T-cell (primary cell): ENCODE data around the gene SLC7A7. TPM values are rescaled to one million over a fixed set of nuclear protein-coding genes. Genes with fewer than 3 reads are reported as not detected.

ENCODE experiments used
- ATAC-seq, 4 experiments: fragments of 200-7000 bp in 3 of 4; fragments of 150-1000 bp in 1 of 4; cut with Tn5 transposase; replicated peaks in 1 of 4; 1 replicate in 3 of 4; 2 replicates in 1 of 4; pipeline ENCODE4 v1.10.0; 2021; ENCODE audit warnings: moderate library complexity in 3 of 4, mild to moderate bottlenecking in 2 of 4, moderate number of reproducible peaks in 1 of 4
- CTCF ChIA-PET, 2 donors: fragments of 300-600 bp; sonication (Branson Sonifier 250); formaldehyde crosslinking; loops; one replicate each; lab custom pipeline; 2022; ENCODE audit warnings: antibody characterized with exemption in 2 of 2; lab: Charles Lee
- POLR2A ChIA-PET, 2 donors: fragments of 300-600 bp; sonication (Branson Sonifier 250); formaldehyde crosslinking; loops; one replicate each; lab custom pipeline; 2022; ENCODE audit warnings: antibody characterized with exemption in 2 of 2; lab: Charles Lee
- DNase-seq, 35 experiments: peaks; one replicate each; pipeline versions ENCODE4 v3.0.0 to v3.0.0-alpha.2; 2013 to 2023
- H3K27ac ChIP-seq: one replicate; pipeline ENCODE4 v1.5.1; 2013; ENCODE audit warnings: low read length
- H3K27me3 ChIP-seq, 2 experiments: replicated peaks in 1 of 2; 1 replicate in 1 of 2; 2 replicates in 1 of 2; pipeline versions ENCODE4 v1.6.1 to v1.7.0; 2013; ENCODE audit warnings: low read length in 1 of 2, mixed read lengths in 1 of 2; ENCODE audit not compliant: control insufficient read depth in 2 of 2, insufficient read depth in 2 of 2; ENCODE audit errors: extremely low read depth in 1 of 2
- H3K36me3 ChIP-seq, 2 donors: 1 replicate in 1 of 2; 2 replicates in 1 of 2; pipeline versions ENCODE4 v1.6.1 to v1.7.0; 2013; ENCODE audit warnings: low read length in 1 of 2; ENCODE audit not compliant: control insufficient read depth in 2 of 2, insufficient read depth in 1 of 2; ENCODE audit errors: extremely low read depth in 1 of 2
- H3K4me1 ChIP-seq, 2 experiments: 1 replicate in 1 of 2; 2 replicates in 1 of 2; pipeline versions ENCODE4 v1.6.1 to v1.7.0; 2013; ENCODE audit warnings: low read length in 2 of 2, mixed read lengths in 1 of 2; ENCODE audit not compliant: insufficient read depth in 2 of 2, control insufficient read depth in 1 of 2; ENCODE audit errors: extremely low read depth in 1 of 2
- H3K4me3 ChIP-seq, 2 donors: 1 replicate in 1 of 2; 2 replicates in 1 of 2; pipeline versions ENCODE4 v1.5.1 to v1.7.0; 2013; ENCODE audit warnings: mild to moderate bottlenecking in 2 of 2, low read length in 1 of 2, moderate library complexity in 1 of 2; ENCODE audit not compliant: control insufficient read depth in 1 of 2; ENCODE audit errors: extremely low read depth in 1 of 2
- H3K9me3 ChIP-seq: 2 replicates; pipeline ENCODE4 v1.7.0; 2013
- H3K27ac Mint-ChIP-seq, 2 donors: one replicate each; pipeline ENCODE4 v1.8.0; 2020 to 2021; ENCODE audit warnings: mild to moderate bottlenecking in 2 of 2, mixed read lengths in 2 of 2
- H3K27me3 Mint-ChIP-seq, 2 donors: one replicate each; pipeline ENCODE4 v1.8.0; 2021 to 2022; ENCODE audit warnings: mixed read lengths in 2 of 2
- H3K36me3 Mint-ChIP-seq: one replicate; pipeline ENCODE4 v1.8.0; 2021; ENCODE audit warnings: mixed read lengths
- H3K4me1 Mint-ChIP-seq, 3 donors: one replicate each; pipeline ENCODE4 v1.8.0; 2020 to 2022; ENCODE audit warnings: mixed read lengths in 3 of 3, mild to moderate bottlenecking in 1 of 3
- H3K4me3 Mint-ChIP-seq, 3 donors: one replicate each; pipeline ENCODE4 v1.8.0; 2020 to 2022; ENCODE audit warnings: mild to moderate bottlenecking in 3 of 3, mixed read lengths in 3 of 3, moderate library complexity in 3 of 3
- H3K9me3 Mint-ChIP-seq, 3 donors: one replicate each; pipeline ENCODE4 v1.8.0; 2020 to 2022; ENCODE audit warnings: mixed read lengths in 3 of 3
- WGBS: methylation state at CpG from one replicate; pipeline ENCODE4 v1.1.5; 2013; ENCODE audit warnings: missing lambda C conversion rate; ENCODE audit not compliant: insufficient coverage; 5-methylcytosine and 5-hydroxymethylcytosine counted together
- total RNA-seq, 35 experiments: library from RNA in 6 of 35; stranded (reverse) in 6 of 35; fragments of 120-200 nt in 1 of 35; gene quantifications; one replicate each; pipeline versions ENCODE4 v1.2.1 to v1.2.4 and lab custom pipeline; 2013 to 2026

The SLC7A7 gene
- total RNA-seq, 5 donors from 2014 or later (not counting 1 experiment from before 2014, with no cell fraction given): 0.75 to 1.8 (median 0.98) TPM; not detected in 1

DNA sequence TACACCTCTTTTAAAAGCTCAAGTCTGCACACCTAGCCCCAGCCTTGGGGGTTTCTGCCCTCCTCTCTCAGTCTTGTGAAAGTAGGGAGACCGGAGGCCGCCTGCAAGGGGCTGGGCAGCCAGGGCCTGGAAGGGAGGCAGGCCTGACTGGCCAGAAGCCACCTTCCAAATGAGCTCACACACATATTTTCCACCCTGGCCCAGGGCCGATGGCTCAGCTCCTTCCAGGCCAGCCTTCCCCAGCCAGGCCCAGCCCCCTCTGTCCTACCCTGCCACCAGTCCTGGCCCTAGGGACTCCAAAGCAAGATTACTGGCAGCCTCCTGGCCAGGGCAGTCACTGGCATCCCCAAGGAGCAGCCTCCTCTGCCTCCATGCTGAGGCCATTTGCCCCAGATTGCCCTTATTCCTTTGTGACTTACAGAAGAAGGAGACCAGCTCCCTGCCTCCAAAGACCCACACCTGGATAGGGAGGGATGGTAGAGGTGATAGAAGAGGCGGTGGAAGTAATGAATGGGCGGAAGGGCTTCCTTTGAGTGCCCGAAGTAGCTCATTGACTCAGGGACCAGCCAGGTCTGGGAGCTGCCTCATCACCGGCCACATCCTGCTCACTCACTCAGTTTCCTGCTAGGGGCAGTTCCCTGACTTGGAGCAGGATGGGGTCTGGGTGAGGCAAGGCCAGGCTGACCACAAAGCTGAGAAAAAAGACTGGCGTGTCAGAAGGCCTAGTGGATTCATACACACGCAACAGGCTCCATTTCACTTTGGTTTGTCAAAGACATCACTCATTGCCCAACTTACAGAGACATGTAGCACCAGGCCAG lies 35.9 kb upstream of the SLC7A7 start:
- DNase-seq: no peak
- H3K27ac ChIP-seq: no peak overlapping the region

DNA sequence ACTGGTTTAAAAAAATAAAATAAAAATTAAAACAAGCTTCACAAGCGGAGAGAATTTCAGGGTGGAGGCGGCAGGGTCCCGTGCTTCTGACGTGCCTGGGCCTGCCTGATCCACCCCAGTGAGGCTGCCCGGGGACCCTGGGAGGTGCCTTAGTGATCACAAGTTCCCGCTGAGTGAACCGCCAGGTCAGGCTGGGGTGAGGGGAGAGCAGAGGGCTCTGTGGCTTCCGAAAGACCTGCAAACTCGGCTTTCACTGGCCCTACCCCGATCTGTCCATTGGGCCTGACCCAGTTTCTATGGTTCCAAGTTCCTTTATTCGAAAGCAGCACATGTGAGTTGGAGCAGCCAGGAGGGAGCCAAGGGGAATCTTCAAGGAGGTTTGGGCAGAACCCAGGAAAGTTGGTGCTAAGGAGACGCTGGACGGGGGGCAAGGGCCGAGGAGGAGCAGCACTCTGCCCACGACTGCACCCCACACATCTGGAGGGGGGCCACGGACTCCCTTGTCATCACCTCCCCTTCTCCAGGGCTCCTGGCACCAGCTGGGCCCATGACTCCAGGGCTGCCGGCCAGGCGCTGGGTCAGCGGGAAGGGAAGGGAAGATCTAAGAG lies 34.1 kb upstream of the SLC7A7 start:
- no peaks in the 10 kb centered on the region for H3K9me3 ChIP-seq
- no peak overlapping the region for H3K4me3 ChIP-seq
- ChIA-PET CTCF (interaction anchor here in 1 of 2 donors (1.0 to 1.8 kb wide), 2 partner anchors 25 to 26 kb away, joined by 5 to 12 read pairs; no protein-coding TSS in a partner anchor), POLR2A (no interaction called here)
- H3K36me3 ChIP-seq: no peaks in the 10 kb centered on the region
- Mint-ChIP-seq H3K27me3 (peaks cover 17 to 28% of the 10 kb centered on the region in 2 donors), H3K9me3 (no peaks in the 10 kb centered on the region), H3K36me3 (no peaks in the 10 kb centered on the region), H3K4me3 (no peak overlapping the region), H3K27ac (no peak overlapping the region), H3K4me1 (peaks cover 3 to 12% (median 11%) of the 10 kb centered on the region in 3 donors)
- ATAC-seq (no peak), DNase-seq (no peak)
- 86% methylated on average over 9 of the region's 19 CpGs for WGBS
- peaks cover 0 to 11% of the 10 kb centered on the region in 2 experiments for H3K4me1 ChIP-seq
- H3K27me3 ChIP-seq: peaks cover 0 to 60% of the 10 kb centered on the region in 2 experiments
- H3K27ac ChIP-seq: no peak overlapping the region

More for the DNA sequence above, 35.9 kb upstream of the SLC7A7 start:
- Mint-ChIP-seq H3K27me3 (peaks cover 15 to 17% of the 10 kb centered on the region in 2 donors), H3K4me3 (no peak overlapping the region), H3K36me3 (no peaks in the 10 kb centered on the region), H3K4me1 (peaks cover 3 to 16% (median 12%) of the 10 kb centered on the region in 3 donors), H3K9me3 (no peaks in the 10 kb centered on the region), H3K27ac (no peak overlapping the region)
- no peaks in the 10 kb centered on the region for H3K9me3 ChIP-seq
- POLR2A ChIA-PET: no interaction called here
- H3K36me3 ChIP-seq: no peaks in the 10 kb centered on the region
- no peak overlapping the region for H3K4me3 ChIP-seq
- H3K27me3 ChIP-seq: peaks cover 0 to 53% of the 10 kb centered on the region in 2 experiments
- 55% methylated on average over 4 of the region's 9 CpGs for WGBS
- peaks cover 0 to 11% of the 10 kb centered on the region in 2 experiments for H3K4me1 ChIP-seq
- CTCF ChIA-PET: interaction anchor here (0.5 to 4.5 kb wide), 14 partner anchors 11 to 1025 kb away, joined by 3 to 46 read pairs (median 4); partner anchors contain the start of genes ABHD4 (in 1 of the 2) and OXA1L (in 1 of the 2)
- no peak for ATAC-seq

DNA sequence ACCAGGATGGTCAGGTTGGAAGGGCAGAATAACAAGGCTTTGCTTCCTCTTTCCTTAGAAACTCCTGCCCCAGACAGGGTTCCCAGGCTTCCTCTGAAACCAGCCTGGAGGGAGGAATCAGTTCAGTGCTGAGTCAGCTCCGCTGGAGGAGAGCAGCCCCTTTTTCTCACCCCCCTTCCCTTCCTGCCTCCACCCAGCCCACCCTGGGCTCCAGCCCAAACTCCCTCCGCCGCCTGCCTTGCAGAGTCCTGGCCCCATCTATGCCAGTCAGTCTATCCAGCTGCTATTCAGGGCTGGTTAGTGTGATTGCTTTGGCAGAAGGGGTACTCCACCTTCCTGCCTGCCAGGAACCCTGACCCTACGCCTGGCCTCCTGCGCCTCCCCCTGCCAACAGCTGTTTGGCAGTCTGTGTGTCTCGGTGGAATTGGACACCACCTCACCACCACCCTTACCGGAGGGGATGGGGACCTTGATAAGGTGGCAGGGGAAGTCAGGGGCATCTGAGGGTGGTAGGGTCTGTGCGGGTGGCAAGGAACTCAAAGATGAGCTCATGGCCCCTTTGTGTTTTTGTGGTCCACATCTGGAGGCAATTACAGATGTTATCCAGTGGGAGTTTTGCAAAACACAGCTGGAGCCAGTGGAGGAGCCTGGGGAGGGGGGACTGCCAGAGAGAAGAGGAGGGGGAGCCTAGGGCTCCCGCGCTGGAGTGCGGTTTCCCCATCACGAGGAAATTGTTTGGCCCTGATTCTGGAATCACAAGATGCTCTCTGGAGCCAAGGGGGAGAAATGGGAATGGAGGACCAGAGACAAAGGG lies 33.3 kb upstream of the SLC7A7 start:
- 64% methylated on average over 5 of the region's 12 CpGs for WGBS
- peaks cover 0 to 58% of the 10 kb centered on the region in 2 experiments for H3K27me3 ChIP-seq
- H3K27me3 Mint-ChIP-seq: peaks cover 17 to 29% of the 10 kb centered on the region in 2 donors
- no peaks in the 10 kb centered on the region for H3K36me3 ChIP-seq
- CTCF ChIA-PET: interaction anchor here in 1 of 2 donors (1.0 kb wide), 1 partner anchor 24 kb away, joined by 5 read pairs; no protein-coding TSS in a partner anchor
- peaks cover 0 to 9% of the 10 kb centered on the region in 2 experiments for H3K4me1 ChIP-seq
- H3K9me3 Mint-ChIP-seq: no peaks in the 10 kb centered on the region
- H3K9me3 ChIP-seq: no peaks in the 10 kb centered on the region
- peaks cover 3 to 10% (median 9%) of the 10 kb centered on the region in 3 donors for H3K4me1 Mint-ChIP-seq
- H3K4me3 ChIP-seq: no peak overlapping the region
- no peak overlapping the region for H3K27ac ChIP-seq
- no peak for DNase-seq
- H3K27ac Mint-ChIP-seq: no peak overlapping the region
- POLR2A ChIA-PET: no interaction called here
- no peak overlapping the region for H3K4me3 Mint-ChIP-seq
- no peak for ATAC-seq
- H3K36me3 Mint-ChIP-seq: no peaks in the 10 kb centered on the region

DNA sequence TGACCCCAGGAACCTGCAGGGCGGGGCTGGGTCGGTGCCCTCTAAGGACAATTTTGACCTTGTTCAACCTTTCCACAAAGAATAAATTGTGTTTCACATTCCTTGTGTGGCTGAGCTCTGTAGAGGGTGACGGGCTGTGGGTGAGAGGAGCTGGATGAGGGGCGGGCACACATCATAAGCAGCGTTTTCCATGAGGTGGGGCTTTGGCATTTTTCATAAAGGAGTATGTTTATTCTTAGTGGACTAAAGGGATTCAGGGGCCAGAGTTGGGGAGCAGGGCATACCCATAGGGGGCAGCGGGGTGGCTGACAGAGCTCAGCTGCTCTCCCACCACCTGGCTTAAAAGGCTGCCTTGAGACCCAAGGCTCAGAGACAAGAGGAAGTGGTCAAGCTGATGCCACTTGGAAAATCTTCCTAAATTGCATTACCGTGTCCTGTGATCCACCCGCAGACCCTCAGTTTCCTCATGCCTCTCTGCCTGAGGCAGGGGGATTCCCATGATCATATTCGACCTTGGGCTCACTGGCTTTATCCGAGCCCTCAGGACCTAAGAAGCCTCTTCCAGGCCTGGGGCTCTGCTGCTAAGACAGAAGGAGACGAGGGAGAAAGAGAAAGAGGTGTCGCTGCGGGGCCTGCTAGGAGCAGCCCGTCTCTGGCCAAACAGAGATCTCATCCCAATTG lies 32.6 kb upstream of the SLC7A7 start:
- H3K9me3 Mint-ChIP-seq: no peaks in the 10 kb centered on the region
- no peak overlapping the region for H3K27ac ChIP-seq

DNA sequence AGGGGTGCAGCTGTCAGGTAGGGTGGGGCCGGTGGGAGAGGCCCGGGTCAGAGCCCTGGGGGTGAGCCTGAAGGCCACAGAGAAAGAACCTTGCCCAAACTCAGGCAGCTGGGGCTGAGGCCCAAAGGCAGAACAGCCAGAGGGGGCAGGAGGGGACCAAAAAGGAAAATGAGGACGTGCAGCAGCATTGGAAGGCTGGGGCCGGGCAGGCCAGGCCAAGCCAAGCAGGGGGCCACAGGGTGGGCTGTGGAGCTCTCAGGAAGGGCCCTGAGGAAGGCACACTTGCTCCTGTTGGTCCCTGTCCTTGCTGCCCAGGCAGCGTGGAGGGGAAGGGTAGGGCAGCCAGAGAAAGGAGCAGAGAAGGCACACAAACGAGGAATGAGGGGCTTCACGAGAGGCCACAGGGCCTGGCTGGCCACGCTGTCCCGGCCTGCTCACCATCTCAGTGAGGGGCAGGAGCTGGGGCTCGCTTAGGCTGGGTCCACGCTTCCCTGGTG lies 31.6 kb upstream of the SLC7A7 start:
- Histone ChIP-seq H3K9me3 (no peaks in the 10 kb centered on the region), H3K36me3 (no peaks in the 10 kb centered on the region), H3K27ac (no peak overlapping the region), H3K4me3 (no peak overlapping the region), H3K27me3 (peaks cover 0 to 70% of the 10 kb centered on the region in 2 experiments), H3K4me1 (no peaks in the 10 kb centered on the region)
- Mint-ChIP-seq H3K9me3 (no peaks in the 10 kb centered on the region), H3K36me3 (no peaks in the 10 kb centered on the region), H3K4me1 (peaks cover 0 to 2% (median 0%) of the 10 kb centered on the region in 3 donors), H3K27ac (no peak overlapping the region), H3K4me3 (no peak overlapping the region), H3K27me3 (peaks cover 17 to 34% of the 10 kb centered on the region in 2 donors)
- DNase-seq (no peak), ATAC-seq (no peak)
- ChIA-PET POLR2A (interaction anchor here in 1 of 2 donors (0.7 kb wide), 1 partner anchor 294 kb away, joined by 3 read pairs; no protein-coding TSS in a partner anchor), CTCF (interaction anchor here in 1 of 2 donors (0.6 kb wide), 1 partner anchor 1236 kb away, joined by 3 read pairs; no protein-coding TSS in a partner anchor)
- WGBS: 70% methylated on average over 9 of the region's 11 CpGs

More for the DNA sequence above, 32.6 kb upstream of the SLC7A7 start:
- Mint-ChIP-seq H3K27ac (no peak overlapping the region), H3K27me3 (peaks cover 17 to 34% of the 10 kb centered on the region in 2 donors), H3K36me3 (no peaks in the 10 kb centered on the region), H3K4me1 (peaks cover 0 to 3% (median 2%) of the 10 kb centered on the region in 3 donors), H3K4me3 (no peak overlapping the region)
- no peak for DNase-seq
- peaks cover 0 to 1% of the 10 kb centered on the region in 2 experiments for H3K4me1 ChIP-seq
- no peak overlapping the region for H3K4me3 ChIP-seq
- no peaks in the 10 kb centered on the region for H3K36me3 ChIP-seq
- WGBS: 70% methylated on average over 12 of the region's 14 CpGs
- no peaks in the 10 kb centered on the region for H3K9me3 ChIP-seq
- ChIA-PET CTCF (no interaction called here), POLR2A (interaction anchor here in 1 of 2 donors (0.7 kb wide), 1 partner anchor 295 kb away, joined by 3 read pairs; no protein-coding TSS in a partner anchor)
- no peak for ATAC-seq
- H3K27me3 ChIP-seq: peaks cover 0 to 62% of the 10 kb centered on the region in 2 experiments
